Memory B cell (primary cell): ENCODE measurements around the gene ZNF253.
"Not testable (repeated sequence)": the region's sequence is repeated elsewhere in the genome, so short reads cannot be mapped to it uniquely, and the experiment has no call there.

Source experiments
- ATAC-seq: fragments of 150-1000 bp; cut with Tn5 transposase; 2 replicates; pipeline ENCODE4 v1.10.0; 2021; ENCODE audit warnings: low read depth, mild to moderate bottlenecking, moderate library complexity
- DNase-seq, 2 donors: peaks; one replicate each; pipeline ENCODE4 v3.0.0; 2022; ENCODE audit warnings: low spot score in 2 of 2
- H3K27ac Mint-ChIP-seq: one replicate; pipeline ENCODE4 v1.8.0; 2022; ENCODE audit warnings: mild to moderate bottlenecking, moderate library complexity, mixed read lengths
- H3K27me3 Mint-ChIP-seq: one replicate; pipeline ENCODE4 v1.8.0; 2022; ENCODE audit warnings: mixed read lengths
- H3K36me3 Mint-ChIP-seq: one replicate; pipeline ENCODE4 v1.8.0; 2022; ENCODE audit warnings: mild to moderate bottlenecking, mixed read lengths
- H3K4me1 Mint-ChIP-seq: one replicate; pipeline ENCODE4 v1.8.0; 2022; ENCODE audit warnings: mixed read lengths
- H3K4me3 Mint-ChIP-seq: one replicate; pipeline ENCODE4 v1.8.0; 2022; ENCODE audit warnings: mild to moderate bottlenecking, moderate library complexity, mixed read lengths
- H3K9me3 Mint-ChIP-seq: one replicate; pipeline ENCODE4 v1.8.0; 2022; ENCODE audit warnings: mixed read lengths

ZNF253 gene

GRCh38 chr19:19930417-19930816 lies 64.7 kb downstream of the ZNF253 start:
- not testable (repeated sequence) for H3K27me3 Mint-ChIP-seq, H3K4me1 Mint-ChIP-seq, DNase-seq, H3K27ac Mint-ChIP-seq, H3K4me3 Mint-ChIP-seq, ATAC-seq
- Mint-ChIP-seq H3K36me3 (peaks cover 36% of the 10 kb centered on the region), H3K9me3 (peaks cover 12% of the 10 kb centered on the region)

GRCh38 chr19:19933432-19934314 lies 68.0 kb downstream of the ZNF253 start:
- Mint-ChIP-seq H3K9me3 (peaks cover 14% of the 10 kb centered on the region), H3K36me3 (peaks cover 24% of the 10 kb centered on the region)
- H3K4me3 Mint-ChIP-seq, ATAC-seq, H3K27me3 Mint-ChIP-seq, DNase-seq, H3K4me1 Mint-ChIP-seq, H3K27ac Mint-ChIP-seq: not testable (repeated sequence)

DNA sequence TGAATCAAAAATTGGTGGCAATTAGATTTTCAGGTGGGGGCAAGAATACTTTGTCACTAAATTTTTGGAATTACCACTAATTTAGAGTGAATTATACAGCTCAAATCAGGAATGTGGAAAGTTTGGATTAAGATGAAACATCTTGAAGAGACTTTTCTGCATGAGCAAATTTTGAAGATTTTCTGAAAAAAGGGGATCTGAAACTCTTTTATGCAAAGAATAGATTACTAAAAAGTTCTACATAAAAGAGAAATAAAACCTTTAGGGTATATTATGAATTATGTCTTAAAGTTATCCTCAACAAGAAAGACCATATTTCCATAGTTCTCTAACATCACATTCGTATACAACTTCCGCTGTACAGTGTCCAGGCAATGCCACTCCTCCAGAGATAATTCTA lies 71.7 kb downstream of the ZNF253 start:
- ATAC-seq (peak; percentile 48), DNase-seq (no peak)
- Mint-ChIP-seq H3K27me3 (no peaks in the 10 kb centered on the region), H3K36me3 (peaks cover 15% of the 10 kb centered on the region), H3K4me1 (peaks cover 2% of the 10 kb centered on the region), H3K4me3 (peak overlapping the region; percentile 24), H3K9me3 (peaks cover 12% of the 10 kb centered on the region), H3K27ac (no peak overlapping the region)

DNA sequence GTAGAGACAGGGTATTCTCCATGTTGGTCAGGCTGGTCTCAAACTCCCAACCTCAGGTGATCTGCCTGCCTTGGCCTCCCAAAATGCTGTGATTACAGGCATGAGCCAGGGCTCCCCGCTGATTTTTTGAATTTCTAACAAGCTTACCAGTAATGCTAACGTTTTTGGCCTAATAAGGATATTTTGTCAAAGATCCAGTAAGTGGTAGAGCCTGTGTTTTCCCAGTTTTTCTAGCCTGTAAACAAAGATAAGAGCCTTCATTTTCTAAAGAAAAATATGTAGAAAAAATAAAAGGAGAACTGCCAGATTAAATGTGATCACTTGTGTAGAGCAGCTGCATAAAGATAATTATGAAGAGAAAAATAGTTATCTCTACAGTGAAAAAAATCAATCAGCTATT lies 72.8 kb downstream of the ZNF253 start:
- H3K27ac Mint-ChIP-seq, result no peak overlapping the region
- H3K4me3 Mint-ChIP-seq, result no peak overlapping the region
- H3K36me3 Mint-ChIP-seq, result peaks cover 9% of the 10 kb centered on the region
- peaks cover 2% of the 10 kb centered on the region for H3K4me1 Mint-ChIP-seq
- H3K27me3 Mint-ChIP-seq, result no peaks in the 10 kb centered on the region
- ATAC-seq, result no peak
- peaks cover 9% of the 10 kb centered on the region for H3K9me3 Mint-ChIP-seq
- no peak for DNase-seq

DNA sequence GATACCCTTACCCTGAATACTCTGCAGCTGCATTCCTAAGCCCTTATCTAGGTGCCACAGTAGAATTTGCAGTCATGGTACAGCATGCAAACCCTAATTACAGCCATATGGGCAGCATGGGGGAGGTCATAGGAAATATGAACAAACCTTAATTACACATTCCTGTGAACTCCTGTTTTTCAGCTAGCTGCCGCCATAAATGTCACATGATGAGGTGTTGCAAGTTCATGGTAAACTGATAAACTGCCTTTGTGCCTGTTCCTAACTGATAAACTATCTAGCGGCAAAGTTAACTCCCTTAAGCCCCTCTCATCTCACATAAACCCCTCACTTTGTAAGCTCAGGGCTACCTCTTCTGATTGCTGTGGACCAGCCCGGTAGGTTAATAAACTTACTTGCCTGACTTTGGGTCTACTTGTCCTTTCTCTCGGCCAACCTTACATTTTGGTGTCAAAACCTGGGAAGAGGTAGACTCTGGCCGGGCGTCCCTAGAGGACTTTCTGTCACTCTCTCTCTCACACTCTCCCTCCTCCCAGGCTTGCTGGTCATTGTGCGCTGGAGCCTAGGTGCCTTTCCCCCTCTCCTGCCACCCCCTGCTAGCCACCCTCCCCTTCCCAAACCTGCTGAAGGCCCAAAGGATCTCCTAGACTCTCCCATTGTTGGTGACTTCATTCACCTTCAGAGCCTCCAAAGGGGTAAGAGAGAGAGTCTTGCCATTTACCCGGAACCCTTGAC lies 78.3 kb downstream of the ZNF253 start:
- Mint-ChIP-seq H3K4me1 (no peaks in the 10 kb centered on the region), H3K4me3 (no peak overlapping the region), H3K27ac (no peak overlapping the region), H3K36me3 (peaks cover 5% of the 10 kb centered on the region), H3K9me3 (peaks cover 8% of the 10 kb centered on the region), H3K27me3 (no peaks in the 10 kb centered on the region)
- no peak for DNase-seq
- ATAC-seq, result no peak
